ENCODE data around the gene UBAC2.

UBAC2 gene

GRCh38 chr13:99360696-99361095, 160.0 kb downstream of the UBAC2 start:
- no peak for DNase-seq (ENCODE audit: low spot score)

- no peak for DNase-seq (ENCODE audit: low spot score)
Measured at GRCh38 chr13:99361197-99361596, 160.5 kb downstream of the UBAC2 start.

DNA sequence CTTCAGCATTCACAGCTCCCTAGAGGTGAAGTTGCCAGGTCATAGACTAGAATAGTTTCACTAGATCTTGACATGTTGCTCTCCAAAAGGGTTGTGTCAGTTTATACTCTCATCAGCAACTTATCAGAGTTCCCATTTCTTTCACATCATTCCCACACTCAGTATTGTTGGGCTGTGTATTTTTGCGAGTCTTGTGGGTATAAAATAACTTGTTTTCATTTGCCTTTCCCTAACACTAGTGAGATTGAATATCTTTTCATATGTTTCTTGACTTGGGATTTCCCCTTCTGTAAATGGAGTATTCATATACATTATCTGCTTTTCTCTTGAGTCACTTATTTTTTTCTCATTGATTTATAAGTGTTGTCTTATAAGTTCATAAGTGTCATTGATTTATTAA, 161.7 kb downstream of the UBAC2 start:
- no peak for DNase-seq (ENCODE audit: low spot score)

DNA sequence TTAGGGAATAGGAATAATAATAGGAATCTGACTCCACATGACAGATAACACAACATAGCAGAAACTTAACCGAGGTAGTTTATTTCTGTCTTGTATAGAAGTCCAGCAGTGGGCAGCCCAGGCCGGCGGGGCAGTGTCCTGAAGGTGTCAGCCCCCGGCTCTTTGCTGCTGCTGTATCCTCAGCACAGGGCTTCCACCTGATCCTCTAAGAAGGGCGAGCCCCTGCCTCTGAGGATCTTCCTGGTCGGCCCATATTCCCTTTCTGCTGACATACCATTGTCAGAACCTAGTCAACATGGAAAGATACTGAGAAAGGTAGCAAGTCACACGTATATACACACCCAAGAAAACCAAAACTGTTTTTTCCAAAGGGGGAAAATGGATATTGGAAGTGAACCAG, 162.7 kb downstream of the UBAC2 start:
- no peak for DNase-seq (ENCODE audit: low spot score)

GRCh38 chr13:99363949-99364348, 163.3 kb downstream of the UBAC2 start:
- no peak for DNase-seq (ENCODE audit: low spot score)

DNA sequence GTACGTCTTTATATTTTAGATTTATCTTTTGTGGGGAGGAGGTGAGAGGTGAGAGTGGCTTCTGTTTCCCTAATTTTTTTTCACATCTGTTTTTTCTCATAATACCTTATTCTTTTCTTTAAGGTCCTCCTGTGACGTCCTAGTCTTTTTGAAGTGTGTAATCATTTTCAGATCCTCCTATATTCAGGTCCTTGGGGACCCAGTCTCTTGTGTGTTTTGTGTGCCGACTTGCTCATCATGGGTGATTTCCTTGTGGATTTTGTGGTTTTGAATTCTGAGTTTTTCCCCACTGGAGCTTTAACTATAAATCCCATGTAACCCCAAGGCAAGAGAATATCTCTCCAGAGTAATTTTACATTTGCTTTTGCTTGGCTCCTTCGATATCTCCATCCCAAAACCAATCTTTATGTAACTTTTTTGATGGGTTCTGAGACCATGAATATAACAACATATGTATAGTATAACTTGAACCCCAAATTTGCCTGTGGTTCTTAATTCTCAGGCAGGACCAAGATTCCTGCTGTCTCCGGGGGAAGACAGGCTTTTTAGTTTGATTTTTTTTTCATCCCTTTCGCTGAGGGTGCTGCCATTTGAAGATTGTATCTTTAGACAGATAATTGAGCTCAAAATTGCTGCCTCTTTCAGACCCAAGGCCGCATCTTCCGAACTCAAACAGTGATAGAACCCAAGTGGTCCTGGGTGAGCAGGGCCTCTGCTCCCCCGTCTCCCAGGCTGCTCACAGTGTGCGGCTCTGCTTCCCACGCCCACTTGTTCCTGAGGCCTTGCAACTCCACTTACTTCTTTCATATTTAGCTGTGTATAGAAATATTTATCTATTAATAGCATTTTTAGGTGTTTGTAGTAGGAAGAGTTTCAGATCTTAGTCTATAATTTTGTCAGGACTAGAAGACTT, 165.7 kb downstream of the UBAC2 start:
- no peak for DNase-seq (ENCODE audit: low spot score)

GRCh38 chr13:99367106-99367616, 166.5 kb downstream of the UBAC2 start:
- DNase-seq (ENCODE audit: low spot score) = no peak

DNA sequence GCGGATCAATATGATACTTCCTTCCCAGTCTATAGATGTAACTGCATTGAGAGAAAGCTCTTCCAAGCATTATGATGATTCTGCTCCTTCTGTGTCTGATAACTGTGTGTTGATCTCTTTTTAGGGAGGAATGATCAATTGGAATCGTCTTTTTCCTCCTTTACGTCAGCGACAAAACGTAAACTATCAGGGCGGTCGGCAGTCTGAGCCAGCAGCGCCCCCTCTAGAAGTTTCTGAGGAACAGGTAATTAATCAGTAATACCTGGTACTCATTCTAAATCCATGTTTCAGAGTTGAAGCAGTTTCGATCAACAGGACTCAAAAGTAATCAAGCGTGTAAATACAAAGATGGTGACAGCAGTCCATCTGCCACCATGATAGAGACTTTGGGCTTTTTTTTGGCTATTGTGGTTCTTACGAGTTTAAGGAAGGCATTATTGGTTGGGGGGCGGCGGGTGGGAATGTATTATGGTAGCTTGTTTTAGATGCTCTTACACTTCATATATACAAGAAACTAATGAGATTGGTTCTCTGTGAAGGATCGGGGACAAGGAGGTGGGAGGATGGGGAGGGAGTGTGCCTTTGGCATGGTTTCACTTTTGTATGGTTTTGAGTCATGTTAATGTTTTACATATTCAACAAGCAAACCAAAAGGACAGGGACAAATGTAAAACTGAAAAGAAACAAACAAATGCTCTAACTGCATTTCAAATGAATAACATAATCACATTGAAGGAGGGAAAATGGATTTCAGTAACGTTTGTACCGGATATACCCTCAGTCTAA, 167.2 kb downstream of the UBAC2 start:
- no peak for DNase-seq (ENCODE audit: low spot score)

- DNase-seq (ENCODE audit: low spot score) = no peak
Measured at GRCh38 chr13:99370481-99371275, 170.0 kb downstream of the UBAC2 start.

DNA sequence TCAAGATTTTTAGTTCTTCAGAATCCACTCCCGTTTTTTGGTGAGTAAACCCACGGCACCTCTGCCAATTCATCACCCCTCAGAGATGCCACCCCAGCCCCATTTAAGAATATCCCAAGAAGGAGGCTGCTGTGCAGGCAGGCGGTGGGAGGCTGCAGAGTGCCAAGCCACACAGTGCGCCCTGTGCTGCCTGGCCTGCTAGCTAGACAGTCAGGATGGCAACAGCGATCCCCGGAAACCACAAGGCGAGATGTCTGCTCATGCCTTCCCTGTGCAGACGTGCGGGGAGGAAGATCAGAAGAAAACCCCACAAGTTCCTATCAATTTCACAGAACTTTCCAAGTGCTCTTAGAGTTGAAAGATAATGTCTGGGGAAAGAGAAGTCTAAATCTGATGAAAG, 171.3 kb downstream of the UBAC2 start:
- DNase-seq (ENCODE audit: low spot score) = no peak

- no peak for DNase-seq (ENCODE audit: low spot score)
Measured at GRCh38 chr13:99373436-99373835, 172.8 kb downstream of the UBAC2 start.

GRCh38 chr13:99374169-99374991, 173.7 kb downstream of the UBAC2 start:
- DNase-seq (ENCODE audit: low spot score) = no peak

DNA sequence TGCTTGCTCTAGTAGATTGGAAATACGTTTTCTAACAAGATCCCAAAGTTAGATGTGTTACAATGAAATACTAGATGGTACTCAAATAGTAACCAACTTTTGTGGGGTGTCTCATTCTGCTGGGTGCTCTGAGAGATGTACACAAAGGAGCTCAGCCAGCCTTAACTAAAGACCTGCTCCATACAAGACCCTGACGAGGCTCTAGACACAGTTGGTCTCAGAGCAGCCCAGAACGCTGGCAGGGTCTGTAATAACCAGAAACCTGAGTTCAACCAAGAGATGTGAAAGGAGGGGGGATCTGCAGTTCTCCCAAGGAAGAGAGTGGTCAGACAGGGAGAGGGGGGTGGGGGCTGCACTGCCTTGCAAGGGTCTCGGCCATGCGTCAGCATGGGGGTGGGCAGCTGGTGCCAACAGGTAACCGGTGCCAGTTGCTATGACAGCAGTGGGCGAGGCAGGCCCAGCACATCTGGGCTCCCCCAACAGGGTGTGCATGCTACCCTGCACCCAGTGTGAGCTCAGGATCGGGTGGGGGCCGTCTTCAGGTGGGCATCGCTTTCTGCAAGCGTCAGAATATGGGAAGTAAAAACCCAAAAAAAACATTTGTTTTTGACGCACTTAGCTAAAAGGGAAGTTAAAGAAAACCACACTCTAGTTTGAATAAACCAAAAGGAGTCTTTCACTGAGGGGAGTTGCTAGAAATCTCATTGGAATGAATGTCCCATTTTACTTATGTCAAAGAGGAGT, 174.5 kb downstream of the UBAC2 start:
- DNase-seq (ENCODE audit: low spot score) = no peak

GRCh38 chr13:99375738-99376080, 175.1 kb downstream of the UBAC2 start:
- no peak for DNase-seq (ENCODE audit: low spot score)

GRCh38 chr13:99376132-99376531, 175.5 kb downstream of the UBAC2 start:
- DNase-seq (ENCODE audit: low spot score) = no peak

DNA sequence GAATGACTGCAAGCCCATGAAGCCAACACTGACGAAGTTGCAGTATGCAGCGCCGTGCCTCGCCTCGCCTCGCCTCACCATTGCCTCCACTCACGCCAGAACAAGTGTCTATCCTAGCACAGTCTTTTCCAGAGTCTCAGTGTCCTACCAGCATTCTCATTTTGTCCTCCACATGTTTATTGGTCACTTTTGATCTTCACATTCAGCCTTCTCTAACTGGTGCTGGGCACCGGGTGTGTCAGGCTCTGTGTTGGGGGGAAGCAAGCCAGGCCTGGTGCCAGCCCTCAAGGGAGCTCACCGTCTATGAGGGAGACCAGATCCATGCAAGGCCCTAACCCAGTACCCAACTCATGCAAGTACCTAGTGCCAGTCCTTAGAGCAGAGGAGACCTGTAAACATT, 176.3 kb downstream of the UBAC2 start:
- no peak for DNase-seq (ENCODE audit: low spot score)

- DNase-seq (ENCODE audit: low spot score) = no peak
Measured at GRCh38 chr13:99377641-99378040, 177.0 kb downstream of the UBAC2 start.

- DNase-seq (ENCODE audit: low spot score) = no peak
Measured at GRCh38 chr13:99378985-99379733, 178.5 kb downstream of the UBAC2 start.

GRCh38 chr13:99379856-99380801, 179.5 kb downstream of the UBAC2 start:
- DNase-seq (ENCODE audit: low spot score) = peak; percentile 21

Measured in ecto neural progenitor cell (in vitro differentiated cells).